ENCODE results near the gene CACNA2D2.

The CACNA2D2 gene

DNA sequence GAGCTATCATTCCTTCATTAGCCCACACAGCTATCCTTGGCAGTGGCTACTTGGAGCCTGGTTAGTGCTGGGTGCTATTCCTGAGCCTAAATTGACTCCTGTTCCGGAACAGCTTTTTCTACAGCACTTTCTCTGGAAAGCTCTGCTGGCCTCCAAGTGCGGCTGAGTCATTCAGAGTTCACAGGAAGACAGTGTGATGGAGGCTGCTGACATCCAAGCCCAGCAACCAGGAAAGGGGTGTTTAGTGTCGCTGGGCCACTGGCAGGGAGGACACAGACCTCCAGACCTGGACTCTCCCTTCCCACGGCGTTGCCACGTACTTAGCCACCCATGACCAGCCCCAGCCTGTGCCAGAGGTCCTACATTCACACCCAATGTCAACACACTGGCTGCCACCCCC, 28.7 kb downstream of the CACNA2D2 start:
- H3K36me3 ChIP-seq (ENCODE audit: insufficient read depth, low read length) = no peaks in the 10 kb centered on the region
- no peaks in the 10 kb centered on the region for H3K9me3 ChIP-seq (ENCODE audit: control insufficient read depth, insufficient read depth, low read length)
- H3K4me1 ChIP-seq (ENCODE audit: insufficient read depth, low read length) = peaks cover 2% of the 10 kb centered on the region; the same call in 1 of the 2 replicates
- no peak overlapping the region for H3K9ac ChIP-seq (ENCODE audit: low read depth, low read length)

DNA sequence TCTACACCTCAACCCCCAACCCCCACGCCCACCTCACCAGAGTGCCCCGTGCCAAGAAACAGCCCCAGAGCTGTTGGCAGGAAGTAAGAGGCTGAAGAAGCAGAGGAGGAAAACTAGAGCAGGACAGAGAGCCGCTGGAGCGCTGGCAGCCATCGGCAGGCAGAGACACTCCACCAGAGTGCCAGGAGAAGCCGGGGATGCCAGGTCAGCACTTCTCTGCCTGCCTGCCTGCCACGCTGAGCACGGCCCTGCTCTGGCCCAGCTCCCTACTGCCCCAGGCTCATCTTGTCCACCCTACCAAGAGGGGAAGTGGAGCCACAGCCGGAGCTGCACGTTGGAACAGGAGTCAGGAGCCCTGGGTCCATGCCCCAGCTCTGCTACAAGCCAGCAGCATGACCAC, 29.7 kb downstream of the CACNA2D2 start:
- Histone ChIP-seq H3K36me3 (ENCODE audit: insufficient read depth, low read length) (no peaks in the 10 kb centered on the region), H3K9ac (ENCODE audit: low read depth, low read length) (no peak overlapping the region)

DNA sequence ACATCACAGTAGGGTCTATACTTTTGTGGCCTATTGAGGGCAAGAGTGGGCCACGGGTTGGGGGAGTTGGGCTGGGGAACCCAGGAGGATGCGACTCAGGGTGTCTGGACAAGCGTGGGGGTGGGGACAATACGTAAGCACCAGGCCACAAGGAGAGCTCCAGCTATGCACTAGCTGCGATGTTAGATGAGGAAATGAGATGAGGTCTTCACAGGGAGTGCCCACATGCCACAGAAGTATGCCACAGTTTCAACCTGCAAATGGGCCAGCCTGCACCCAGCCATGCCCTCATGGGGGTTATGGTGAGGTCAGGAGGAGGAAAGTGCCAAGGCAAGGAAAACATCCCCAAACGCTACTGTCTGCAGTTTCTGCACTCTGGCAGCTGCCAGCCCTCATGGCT, 30.5 kb downstream of the CACNA2D2 start:
- Histone ChIP-seq H3K9ac (ENCODE audit: low read depth, low read length) (no peak overlapping the region), H3K9me3 (ENCODE audit: control insufficient read depth, insufficient read depth, low read length) (no peaks in the 10 kb centered on the region), H3K4me1 (ENCODE audit: insufficient read depth, low read length) (no peaks in the 10 kb centered on the region), H3K36me3 (ENCODE audit: insufficient read depth, low read length) (no peaks in the 10 kb centered on the region)

More for the DNA sequence above, 29.7 kb downstream of the CACNA2D2 start:
- Histone ChIP-seq H3K4me1 (ENCODE audit: insufficient read depth, low read length) (no peaks in the 10 kb centered on the region), H3K9me3 (ENCODE audit: control insufficient read depth, insufficient read depth, low read length) (no peaks in the 10 kb centered on the region)

DNA sequence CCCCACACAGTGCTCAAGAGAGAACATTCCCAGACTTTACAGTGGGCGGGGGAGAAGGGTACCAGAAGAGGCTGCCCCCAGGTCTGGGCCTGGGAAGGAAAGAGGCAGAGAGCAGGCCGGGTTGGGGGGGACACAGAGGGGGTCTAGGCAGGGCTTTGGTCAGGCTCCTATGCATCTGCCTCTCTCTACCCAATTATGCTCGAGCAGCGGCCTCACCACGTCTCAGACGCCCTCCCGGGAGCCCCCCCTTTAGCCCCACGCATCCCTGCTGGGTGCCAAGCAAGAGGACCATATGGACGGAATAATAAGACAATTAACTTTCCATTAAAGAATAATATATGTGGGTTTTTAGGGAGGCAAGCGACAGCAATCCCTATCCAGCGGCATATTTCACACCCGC, 32.8 kb downstream of the CACNA2D2 start:
- Histone ChIP-seq H3K36me3 (ENCODE audit: insufficient read depth, low read length) (no peaks in the 10 kb centered on the region), H3K9ac (ENCODE audit: low read depth, low read length) (no peak overlapping the region), H3K4me1 (ENCODE audit: insufficient read depth, low read length) (no peaks in the 10 kb centered on the region), H3K9me3 (ENCODE audit: control insufficient read depth, insufficient read depth, low read length) (no peaks in the 10 kb centered on the region)

DNA sequence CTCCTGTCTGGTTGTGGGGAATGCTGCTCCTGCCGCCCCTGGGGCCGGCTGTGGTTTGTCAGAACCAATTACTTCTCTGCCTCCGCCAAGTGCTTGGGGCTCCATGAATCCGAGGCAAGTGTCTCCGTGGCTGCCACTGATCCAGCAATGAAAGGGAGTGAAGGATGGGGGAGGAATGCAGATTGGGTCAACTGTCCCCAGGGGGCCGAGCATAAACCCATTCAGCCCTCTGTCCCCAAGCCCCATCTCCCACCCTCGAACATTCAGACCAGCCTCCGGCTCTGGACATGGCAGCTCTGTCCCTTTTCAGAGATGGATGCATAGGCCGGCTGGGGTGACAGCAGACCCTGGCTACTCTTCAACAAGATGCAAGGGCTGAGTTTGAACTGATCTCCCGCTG, 35.5 kb downstream of the CACNA2D2 start:
- H3K9ac ChIP-seq (ENCODE audit: low read depth, low read length) = no peak overlapping the region
- no peaks in the 10 kb centered on the region for H3K9me3 ChIP-seq (ENCODE audit: control insufficient read depth, insufficient read depth, low read length)
- no peaks in the 10 kb centered on the region for H3K36me3 ChIP-seq (ENCODE audit: insufficient read depth, low read length)
- no peaks in the 10 kb centered on the region for H3K4me1 ChIP-seq (ENCODE audit: insufficient read depth, low read length)

DNA sequence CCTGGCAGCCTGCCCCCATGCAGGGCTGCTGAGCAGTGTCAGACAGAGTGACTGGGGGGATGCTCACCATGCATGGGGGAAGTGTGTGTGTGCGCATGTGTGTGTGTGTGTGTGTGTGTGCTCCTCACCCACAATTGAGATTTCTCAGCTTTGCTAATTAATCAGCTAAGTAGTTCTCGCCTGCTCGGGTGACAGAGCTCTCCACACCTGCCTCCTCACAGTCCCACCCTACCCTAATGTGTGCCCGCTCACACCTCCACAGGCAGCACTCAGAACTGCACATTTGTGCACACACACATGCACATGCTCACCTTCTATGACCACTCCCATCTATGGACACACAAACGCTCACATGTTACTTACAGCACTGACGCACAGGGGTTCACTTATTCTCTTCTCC, 37.3 kb downstream of the CACNA2D2 start:
- H3K4me1 ChIP-seq (ENCODE audit: insufficient read depth, low read length) = no peaks in the 10 kb centered on the region
- no peaks in the 10 kb centered on the region for H3K9me3 ChIP-seq (ENCODE audit: control insufficient read depth, insufficient read depth, low read length)
- H3K36me3 ChIP-seq (ENCODE audit: insufficient read depth, low read length) = no peaks in the 10 kb centered on the region
- no peak overlapping the region for H3K9ac ChIP-seq (ENCODE audit: low read depth, low read length)

DNA sequence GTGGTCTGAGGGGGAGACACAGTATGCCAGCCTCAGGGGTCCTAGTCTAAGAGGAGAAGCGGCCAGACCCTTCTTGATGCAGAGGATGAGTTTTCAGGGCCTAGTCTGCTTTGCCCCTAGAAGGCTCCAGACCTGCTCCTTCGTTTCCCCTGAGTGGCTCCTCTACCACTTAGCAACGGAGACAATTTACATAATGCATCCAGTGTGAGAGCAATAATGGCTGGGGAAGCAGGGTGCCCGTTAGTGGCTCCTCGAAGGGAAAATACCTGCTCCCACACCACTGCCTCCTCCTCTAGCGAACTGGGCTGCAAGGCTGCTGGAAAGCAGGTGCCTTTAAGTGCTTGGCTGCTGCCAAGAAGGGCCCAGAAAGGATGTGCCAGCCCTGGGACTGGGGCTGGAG, 38.9 kb downstream of the CACNA2D2 start:
- no peaks in the 10 kb centered on the region for H3K4me1 ChIP-seq (ENCODE audit: insufficient read depth, low read length)
- no peaks in the 10 kb centered on the region for H3K36me3 ChIP-seq (ENCODE audit: insufficient read depth, low read length)
- no peak overlapping the region for H3K9ac ChIP-seq (ENCODE audit: low read depth, low read length)
- no peaks in the 10 kb centered on the region for H3K9me3 ChIP-seq (ENCODE audit: control insufficient read depth, insufficient read depth, low read length)

DNA sequence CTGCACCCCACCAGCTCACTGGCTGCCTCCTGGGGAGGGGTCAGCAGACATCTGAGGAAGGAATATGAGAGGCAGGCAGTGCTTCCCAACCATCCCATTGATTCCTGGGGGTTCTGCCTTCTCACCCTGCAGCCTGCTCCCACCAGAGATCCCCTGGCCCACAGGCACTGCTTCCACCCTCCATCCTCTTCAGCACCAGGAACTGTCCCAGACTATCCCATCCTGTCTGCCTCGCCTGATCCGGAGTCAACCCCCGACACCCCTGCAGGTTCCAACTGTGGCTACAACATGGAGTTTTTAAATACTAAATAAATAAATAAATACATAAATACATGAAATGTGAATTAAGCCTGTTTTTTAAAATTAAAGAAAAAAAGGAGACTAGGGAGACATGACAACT, 43.6 kb downstream of the CACNA2D2 start:
- Histone ChIP-seq H3K9me3 (ENCODE audit: control insufficient read depth, insufficient read depth, low read length) (no peaks in the 10 kb centered on the region), H3K9ac (ENCODE audit: low read depth, low read length) (no peak overlapping the region), H3K36me3 (ENCODE audit: insufficient read depth, low read length) (no peaks in the 10 kb centered on the region), H3K4me1 (ENCODE audit: insufficient read depth, low read length) (peaks cover 8% of the 10 kb centered on the region; the same call in 1 of the 2 replicates)

DNA sequence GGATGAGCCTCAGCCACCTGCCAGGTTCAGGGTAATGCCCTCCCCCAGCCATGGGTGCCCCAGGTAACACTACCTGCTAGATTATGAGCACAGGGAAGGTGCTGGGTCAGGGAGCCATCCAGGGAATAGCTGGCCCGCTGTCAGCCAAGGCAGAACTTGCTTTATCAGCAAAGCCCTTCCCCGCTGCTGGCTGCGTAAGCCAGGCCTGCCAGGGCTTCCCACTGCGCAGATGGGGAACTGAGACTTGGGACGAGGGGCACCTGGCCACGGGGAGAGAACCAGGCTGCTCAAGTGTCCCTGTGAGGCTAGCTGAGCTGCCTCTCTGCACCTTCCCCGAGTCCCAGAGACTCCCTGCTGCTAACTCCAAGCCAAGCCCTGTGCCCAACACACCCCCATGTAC, 45.4 kb downstream of the CACNA2D2 start:
- Histone ChIP-seq H3K9me3 (ENCODE audit: control insufficient read depth, insufficient read depth, low read length) (no peaks in the 10 kb centered on the region), H3K36me3 (ENCODE audit: insufficient read depth, low read length) (no peaks in the 10 kb centered on the region), H3K9ac (ENCODE audit: low read depth, low read length) (no peak overlapping the region), H3K4me1 (ENCODE audit: insufficient read depth, low read length) (peaks cover 10% of the 10 kb centered on the region; the same call in 1 of the 2 replicates)

DNA sequence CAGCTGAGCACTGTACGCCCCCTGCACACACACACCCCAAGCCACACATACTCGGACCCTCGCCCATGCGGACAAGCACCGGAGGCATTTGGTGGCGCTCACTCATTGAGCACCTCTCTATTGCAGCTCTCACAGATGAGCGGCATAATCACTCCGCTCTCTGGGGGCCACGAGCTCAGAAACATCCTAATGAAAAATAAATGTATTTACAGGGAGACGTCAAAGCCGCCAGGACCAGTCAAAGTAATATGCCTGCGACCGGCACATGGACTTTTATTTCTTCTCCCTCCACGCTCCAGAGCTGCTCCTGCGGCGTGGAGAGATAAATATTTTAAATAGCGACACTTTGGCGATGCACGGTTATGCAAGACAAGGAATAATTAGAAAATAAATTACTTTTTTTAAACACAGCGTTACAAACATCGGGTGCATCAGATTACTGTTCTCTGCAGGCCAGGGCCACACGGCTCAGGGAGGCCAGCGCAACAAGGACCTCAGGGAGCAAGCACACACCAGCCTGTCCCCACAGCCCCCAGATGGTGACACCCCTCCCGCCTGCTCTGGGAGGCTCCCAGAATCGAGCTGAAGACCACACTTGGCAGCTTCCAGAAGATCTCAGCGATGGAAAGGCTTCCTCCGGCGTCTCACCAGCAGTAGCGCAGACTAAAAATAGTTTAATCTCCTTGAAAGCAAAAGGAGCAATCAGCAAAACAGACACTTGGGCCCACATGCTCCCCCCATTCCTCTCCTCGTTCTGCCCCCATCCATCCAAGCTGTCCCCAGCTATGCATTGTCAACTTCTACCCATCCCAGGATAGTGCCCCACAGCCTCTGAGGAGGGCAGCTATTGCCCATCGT, 48.0 kb downstream of the CACNA2D2 start:
- Histone ChIP-seq H3K4me1 (ENCODE audit: insufficient read depth, low read length) (peaks cover 15% of the 10 kb centered on the region; the same call in 1 of the 2 replicates), H3K36me3 (ENCODE audit: insufficient read depth, low read length) (no peaks in the 10 kb centered on the region), H3K9ac (ENCODE audit: low read depth, low read length) (no peak overlapping the region), H3K9me3 (ENCODE audit: control insufficient read depth, insufficient read depth, low read length) (no peaks in the 10 kb centered on the region)

DNA sequence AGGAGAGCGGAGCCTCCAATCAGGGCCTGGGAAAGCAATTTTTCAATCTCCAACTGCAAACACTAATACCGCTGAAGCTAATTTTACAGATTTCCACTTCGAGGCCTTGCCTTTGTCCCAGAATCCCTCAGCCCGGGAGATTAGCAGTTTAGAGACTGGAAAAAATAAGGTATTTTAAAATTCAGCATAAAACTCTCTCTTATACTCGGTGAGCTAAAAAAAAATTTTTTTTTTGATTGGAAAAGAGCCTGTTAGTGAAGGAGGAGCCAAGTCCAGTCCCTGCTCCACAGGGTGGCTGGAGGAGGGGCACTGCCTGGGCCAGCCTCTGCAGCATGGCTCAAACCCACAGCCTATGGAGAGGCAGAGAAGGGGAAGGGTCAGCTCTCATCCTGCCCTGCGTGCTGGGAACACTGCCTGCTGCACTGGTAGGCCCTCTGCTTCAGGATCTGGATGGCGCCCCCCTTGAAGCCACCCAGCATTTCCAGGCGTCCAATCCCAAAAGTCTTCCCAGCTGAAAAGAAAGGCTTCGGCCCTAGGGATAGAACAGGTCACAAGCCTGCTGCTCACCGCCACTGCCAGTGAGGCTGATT, 48.9 kb downstream of the CACNA2D2 start:
- Histone ChIP-seq H3K9me3 (ENCODE audit: control insufficient read depth, insufficient read depth, low read length) (no peaks in the 10 kb centered on the region), H3K4me1 (ENCODE audit: insufficient read depth, low read length) (peaks cover 21% of the 10 kb centered on the region), H3K36me3 (ENCODE audit: insufficient read depth, low read length) (no peaks in the 10 kb centered on the region), H3K9ac (ENCODE audit: low read depth, low read length) (no peak overlapping the region)

DNA sequence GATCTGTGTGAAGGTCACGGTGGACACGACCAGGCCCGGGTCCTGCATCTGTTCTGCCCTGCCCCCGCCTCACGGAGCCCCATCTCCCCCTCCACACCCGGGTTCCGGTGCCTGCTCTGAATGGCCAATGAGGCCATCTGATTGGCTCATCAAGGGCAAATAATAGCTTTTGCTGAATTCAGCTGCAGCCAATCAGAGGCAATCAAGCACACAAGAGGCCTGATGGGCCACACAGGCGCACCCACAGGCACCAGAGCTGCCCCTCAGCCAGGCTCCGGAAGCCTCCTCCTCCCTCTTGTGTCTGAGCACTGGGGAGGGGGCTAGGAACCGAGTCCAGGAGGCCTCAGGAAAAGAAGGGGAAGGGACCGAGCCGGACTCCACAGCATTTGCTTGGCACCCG, 49.5 kb downstream of the CACNA2D2 start:
- Histone ChIP-seq H3K36me3 (ENCODE audit: insufficient read depth, low read length) (no peaks in the 10 kb centered on the region), H3K9me3 (ENCODE audit: control insufficient read depth, insufficient read depth, low read length) (no peaks in the 10 kb centered on the region), H3K4me1 (ENCODE audit: insufficient read depth, low read length) (peaks cover 26% of the 10 kb centered on the region), H3K9ac (ENCODE audit: low read depth, low read length) (no peak overlapping the region)

DNA sequence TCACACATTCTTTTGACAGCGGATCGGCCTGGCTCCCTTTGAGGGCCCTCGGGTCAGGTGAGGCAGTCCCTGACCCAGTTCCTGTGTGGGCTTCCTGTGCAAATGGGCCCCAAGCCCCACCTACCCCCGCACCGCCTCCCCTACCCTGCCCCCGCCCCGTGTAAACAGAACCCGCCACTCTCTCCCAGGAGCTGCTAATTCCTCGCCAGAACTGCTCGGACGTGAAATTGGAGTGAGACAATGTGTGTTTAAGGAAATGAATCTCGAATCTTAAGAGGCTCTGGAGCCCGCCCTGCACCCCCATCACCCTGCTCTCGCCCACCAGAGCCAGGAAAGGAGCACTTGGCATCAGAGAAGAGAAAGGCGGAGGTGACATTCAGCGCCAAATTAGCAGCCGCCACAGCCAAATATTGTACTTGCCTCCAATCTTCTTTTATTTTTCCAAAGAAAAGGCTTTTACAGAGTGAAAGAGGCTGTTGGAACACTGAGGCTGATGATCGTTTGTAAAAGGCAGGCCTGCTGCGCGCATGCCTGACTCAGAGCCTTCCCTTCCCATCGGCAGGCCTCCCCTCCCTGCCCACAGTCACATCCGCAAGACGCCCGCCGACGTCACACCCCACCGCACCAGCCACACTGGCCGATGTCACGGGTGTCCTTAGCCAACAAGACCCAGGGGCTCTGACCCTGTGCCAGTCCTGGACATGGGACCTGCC, 53.1 kb downstream of the CACNA2D2 start:
- Histone ChIP-seq H3K4me1 (ENCODE audit: insufficient read depth, low read length) (peaks cover 18% of the 10 kb centered on the region), H3K9me3 (ENCODE audit: control insufficient read depth, insufficient read depth, low read length) (no peaks in the 10 kb centered on the region), H3K9ac (ENCODE audit: low read depth, low read length) (no peak overlapping the region), H3K36me3 (ENCODE audit: insufficient read depth, low read length) (no peaks in the 10 kb centered on the region)

DNA sequence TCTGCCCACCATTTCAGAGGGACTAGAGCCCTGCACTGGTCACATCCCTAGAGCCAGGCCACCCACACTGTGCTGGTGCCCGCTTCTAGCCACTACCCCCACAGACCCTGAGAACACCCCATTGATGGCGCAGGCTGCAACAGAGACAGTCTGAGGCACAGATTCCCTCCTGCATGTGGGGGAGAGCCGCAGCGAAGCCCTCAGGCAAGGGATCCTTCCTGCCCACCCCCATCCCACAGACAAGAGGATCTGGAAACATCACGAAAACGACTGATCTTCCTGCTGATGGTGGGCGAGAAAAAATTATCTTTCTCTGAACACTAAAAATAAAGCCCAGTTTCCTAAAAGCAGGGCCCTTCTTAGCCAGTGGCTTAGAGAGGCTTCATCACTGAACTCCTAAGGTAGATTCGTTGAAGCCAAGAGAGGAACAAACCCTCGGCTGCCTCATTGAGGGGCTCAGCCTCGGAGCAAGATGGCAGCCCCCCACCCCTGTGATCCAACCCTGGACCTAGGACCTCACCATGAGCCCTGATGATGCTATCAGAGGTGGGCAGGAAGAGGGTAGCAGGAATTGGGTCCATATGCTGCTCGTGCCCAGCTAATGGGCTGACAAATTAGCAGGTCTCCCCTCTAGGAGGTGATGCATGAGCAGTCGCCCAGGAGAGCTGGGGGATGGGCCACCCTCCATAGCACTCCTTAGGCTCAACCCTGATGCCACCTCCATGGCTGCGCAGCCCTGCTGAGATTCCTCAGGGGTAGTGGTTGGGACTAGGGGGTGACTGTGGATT, 54.5 kb downstream of the CACNA2D2 start:
- H3K36me3 ChIP-seq (ENCODE audit: insufficient read depth, low read length) = no peaks in the 10 kb centered on the region
- H3K4me1 ChIP-seq (ENCODE audit: insufficient read depth, low read length) = peaks cover 18% of the 10 kb centered on the region
- no peaks in the 10 kb centered on the region for H3K9me3 ChIP-seq (ENCODE audit: control insufficient read depth, insufficient read depth, low read length)

More for the DNA sequence above, 54.5 kb downstream of the CACNA2D2 start:
- H3K9ac ChIP-seq (ENCODE audit: low read depth, low read length) = no peak overlapping the region

Data from ES-I3 (cell line).